Ectodermal cell (in vitro differentiated cells): ENCODE data around the gene CDK5RAP1.
"Not testable (repeated sequence)": the region's sequence is repeated elsewhere in the genome, so short reads cannot be mapped to it uniquely, and the experiment has no call there.

Experiments used
- H3K27ac ChIP-seq: 2 replicates; pipeline ENCODE4 v1.7.0; 2013; ENCODE audit warnings: mild to moderate bottlenecking, low read depth, low read length; ENCODE audit not compliant: insufficient read depth, poor library complexity, severe bottlenecking
- H3K27me3 ChIP-seq: 2 replicates; pipeline ENCODE4 v1.7.0; 2013; ENCODE audit warnings: mild to moderate bottlenecking, low read length; ENCODE audit not compliant: insufficient read depth, control insufficient read depth, poor library complexity, severe bottlenecking
- H3K36me3 ChIP-seq: one replicate; pipeline ENCODE4 v1.7.0; 2013; ENCODE audit warnings: low read length; ENCODE audit not compliant: control insufficient read depth, insufficient read depth
- H3K4me1 ChIP-seq: one replicate; pipeline ENCODE4 v1.7.0; 2013; ENCODE audit warnings: low read length; ENCODE audit not compliant: control insufficient read depth, insufficient read depth
- H3K4me3 ChIP-seq: 2 replicates; pipeline ENCODE4 v1.7.0; 2013; ENCODE audit warnings: low read depth, low read length, control low read depth; ENCODE audit not compliant: insufficient read depth
- H3K9me3 ChIP-seq: 2 replicates; pipeline ENCODE4 v1.7.0; 2013; ENCODE audit warnings: mild to moderate bottlenecking, low read length, moderate library complexity; ENCODE audit not compliant: control insufficient read depth
- WGBS, 2 experiments: methylation state at CpG; one replicate each; pipeline ENCODE4 v1.1.7; 2013; ENCODE audit warnings: missing lambda C conversion rate in 2 of 2; 5-methylcytosine and 5-hydroxymethylcytosine counted together

Gene CDK5RAP1

DNA sequence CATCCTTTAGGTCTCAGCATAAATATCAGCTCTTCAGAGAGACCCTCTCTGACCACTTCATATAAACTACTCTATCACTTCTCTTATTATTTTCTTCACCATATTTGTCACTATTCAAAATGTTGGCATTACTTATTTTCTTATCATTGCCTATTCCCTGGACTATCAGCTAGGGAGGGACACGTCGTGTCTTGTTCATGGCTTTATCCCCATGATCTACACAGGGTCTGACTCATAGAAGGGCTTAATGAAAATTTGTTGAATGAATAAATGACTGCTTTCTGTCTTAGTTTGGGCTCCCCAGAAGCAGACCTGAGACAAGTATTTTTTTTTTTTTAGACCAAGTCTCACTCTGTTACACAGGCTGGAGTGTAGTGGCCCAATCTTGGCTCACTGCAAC is 3.0 kb upstream of the CDK5RAP1 start:
- Histone ChIP-seq H3K27ac (no peak overlapping the region), H3K27me3 (no peaks in the 10 kb centered on the region), H3K4me3 (no peak overlapping the region), H3K36me3 (no peaks in the 10 kb centered on the region), H3K9me3 (no peaks in the 10 kb centered on the region), H3K4me1 (peaks cover 7% of the 10 kb centered on the region)
- 92 to 93% methylated on average over 2 of the region's 2 CpGs for WGBS, 2 experiments

DNA sequence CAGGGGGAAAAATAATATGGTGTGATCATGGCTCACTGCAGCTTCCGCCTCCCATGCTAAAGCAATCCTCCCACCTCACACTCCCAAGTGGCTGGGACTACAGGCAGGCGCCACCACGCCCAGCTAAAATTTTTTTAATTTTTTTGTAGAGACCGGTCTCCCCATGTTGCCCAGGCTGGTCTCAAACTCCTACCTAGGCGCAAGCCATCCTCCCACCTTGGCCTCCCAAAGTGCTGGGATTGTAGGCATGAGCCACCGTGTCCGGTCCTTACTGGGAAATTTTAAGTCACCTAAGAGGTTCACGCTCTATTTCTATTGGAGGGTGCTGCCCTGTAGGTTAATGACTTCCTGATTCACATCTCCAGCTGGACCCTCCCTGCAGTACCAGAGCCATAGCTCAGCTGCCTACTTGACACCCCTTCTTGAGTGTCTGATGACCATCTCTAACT is 626 bp upstream of the CDK5RAP1 start:
- 61 to 63% methylated on average over 8 of the region's 8 CpGs for WGBS, 2 experiments
- no peaks in the 10 kb centered on the region for H3K36me3 ChIP-seq
- H3K9me3 ChIP-seq, result no peaks in the 10 kb centered on the region
- H3K27me3 ChIP-seq, result no peaks in the 10 kb centered on the region
- H3K4me3 ChIP-seq, result peak overlapping the region; percentile 98
- H3K27ac ChIP-seq, result no peak overlapping the region
- H3K4me1 ChIP-seq, result peaks cover 7% of the 10 kb centered on the region

DNA sequence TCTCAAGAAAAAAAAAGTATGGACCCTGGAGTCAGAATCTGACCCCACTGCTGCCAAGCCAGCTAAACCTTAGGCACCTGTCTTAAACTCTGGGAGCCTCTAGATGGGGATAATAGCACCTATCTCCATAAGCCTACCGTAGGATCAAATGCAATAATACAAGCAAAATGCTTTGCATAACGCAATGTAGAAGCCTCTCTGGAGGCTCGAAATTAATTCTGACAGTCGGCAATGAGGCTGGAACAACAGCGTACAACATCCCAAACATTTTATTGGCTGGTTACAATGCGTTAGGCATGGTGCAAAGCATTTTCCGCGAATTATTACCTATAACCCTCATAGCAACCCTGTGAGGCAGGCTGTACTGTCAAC is 521 bp downstream of the CDK5RAP1 start:
- no peak overlapping the region for H3K27ac ChIP-seq
- no peaks in the 10 kb centered on the region for H3K27me3 ChIP-seq
- H3K4me1 ChIP-seq, result peaks cover 7% of the 10 kb centered on the region
- H3K36me3 ChIP-seq, result peaks cover 5% of the 10 kb centered on the region
- peak overlapping the region; percentile 98 for H3K4me3 ChIP-seq
- 1 to 2% methylated on average over 8 of the region's 8 CpGs for WGBS, 2 experiments
- H3K9me3 ChIP-seq, result no peaks in the 10 kb centered on the region

DNA sequence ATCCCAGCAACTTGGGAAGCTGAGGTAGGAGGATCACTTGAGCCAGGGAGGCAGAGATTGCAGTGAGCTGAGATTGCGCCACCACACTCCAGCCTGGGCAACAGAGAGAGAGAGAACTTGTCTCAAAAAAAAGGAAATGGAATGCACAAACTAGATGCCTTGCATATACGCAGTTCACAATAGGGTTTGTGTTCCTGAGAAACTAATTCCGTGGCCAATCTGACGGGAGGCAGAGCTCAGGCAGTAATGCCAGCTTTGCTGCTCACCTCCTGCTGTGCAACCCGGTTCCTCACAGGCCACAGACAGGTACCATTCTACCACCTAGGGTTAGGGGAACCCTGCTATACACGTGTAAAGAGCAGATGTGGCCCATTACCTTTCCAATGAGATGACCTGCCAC is 1.4 kb downstream of the CDK5RAP1 start:
- 71 to 77% methylated on average over 6 of the region's 6 CpGs for WGBS, 2 experiments
- H3K9me3 ChIP-seq, result no peaks in the 10 kb centered on the region
- H3K4me1 ChIP-seq, result peaks cover 7% of the 10 kb centered on the region
- no peak overlapping the region for H3K4me3 ChIP-seq
- H3K36me3 ChIP-seq, result peaks cover 5% of the 10 kb centered on the region
- no peaks in the 10 kb centered on the region for H3K27me3 ChIP-seq
- H3K27ac ChIP-seq, result no peak overlapping the region

DNA sequence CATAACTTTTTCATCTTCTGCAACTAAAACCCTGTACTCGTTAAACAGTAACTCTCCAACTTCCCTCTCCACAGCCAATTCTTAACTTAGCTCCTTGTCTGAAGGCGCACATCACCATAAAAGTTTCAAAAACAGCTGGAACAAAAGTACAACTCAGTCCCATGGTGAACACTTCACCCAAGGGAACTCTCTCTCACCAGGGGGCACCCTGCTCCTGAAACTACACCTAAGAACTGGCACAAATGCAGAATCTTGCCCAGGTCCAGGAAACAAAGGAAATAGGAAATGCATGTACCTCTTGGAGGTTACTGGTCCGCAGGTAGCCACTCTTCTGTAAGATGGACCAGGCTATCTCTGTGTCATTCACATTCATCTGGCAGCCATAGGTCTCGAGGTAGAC is 6.6 kb downstream of the CDK5RAP1 start:
- 93 to 95% methylated on average over 4 of the region's 4 CpGs for WGBS, 2 experiments
- Histone ChIP-seq H3K9me3 (no peaks in the 10 kb centered on the region), H3K4me1 (no peaks in the 10 kb centered on the region), H3K4me3 (no peak overlapping the region), H3K36me3 (peaks cover 40% of the 10 kb centered on the region), H3K27ac (no peak overlapping the region), H3K27me3 (no peaks in the 10 kb centered on the region)

DNA sequence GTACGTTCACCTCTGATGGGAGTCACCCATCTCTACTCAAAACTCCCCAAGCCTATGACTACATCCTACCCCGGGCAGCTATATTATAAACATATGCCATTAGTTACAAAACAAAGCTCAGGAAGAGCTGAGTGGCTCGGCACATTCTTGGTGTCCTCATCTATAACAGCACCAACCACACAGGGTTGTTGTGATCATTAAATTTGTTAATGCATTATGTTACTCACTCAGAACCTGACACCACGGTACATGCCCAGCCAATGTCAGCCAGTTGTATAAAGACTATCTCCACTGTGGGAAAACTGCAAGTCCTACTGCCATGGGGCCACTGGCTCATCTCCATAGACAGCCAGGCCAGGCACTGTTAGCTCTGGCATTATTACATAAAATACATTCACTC is 7.7 kb downstream of the CDK5RAP1 start:
- Histone ChIP-seq H3K4me1 (no peaks in the 10 kb centered on the region), H3K9me3 (no peaks in the 10 kb centered on the region), H3K27ac (no peak overlapping the region), H3K27me3 (no peaks in the 10 kb centered on the region), H3K4me3 (no peak overlapping the region), H3K36me3 (peaks cover 42% of the 10 kb centered on the region)
- WGBS, 2 experiments, result 92 to 97% methylated on average over 4 of the region's 4 CpGs

DNA sequence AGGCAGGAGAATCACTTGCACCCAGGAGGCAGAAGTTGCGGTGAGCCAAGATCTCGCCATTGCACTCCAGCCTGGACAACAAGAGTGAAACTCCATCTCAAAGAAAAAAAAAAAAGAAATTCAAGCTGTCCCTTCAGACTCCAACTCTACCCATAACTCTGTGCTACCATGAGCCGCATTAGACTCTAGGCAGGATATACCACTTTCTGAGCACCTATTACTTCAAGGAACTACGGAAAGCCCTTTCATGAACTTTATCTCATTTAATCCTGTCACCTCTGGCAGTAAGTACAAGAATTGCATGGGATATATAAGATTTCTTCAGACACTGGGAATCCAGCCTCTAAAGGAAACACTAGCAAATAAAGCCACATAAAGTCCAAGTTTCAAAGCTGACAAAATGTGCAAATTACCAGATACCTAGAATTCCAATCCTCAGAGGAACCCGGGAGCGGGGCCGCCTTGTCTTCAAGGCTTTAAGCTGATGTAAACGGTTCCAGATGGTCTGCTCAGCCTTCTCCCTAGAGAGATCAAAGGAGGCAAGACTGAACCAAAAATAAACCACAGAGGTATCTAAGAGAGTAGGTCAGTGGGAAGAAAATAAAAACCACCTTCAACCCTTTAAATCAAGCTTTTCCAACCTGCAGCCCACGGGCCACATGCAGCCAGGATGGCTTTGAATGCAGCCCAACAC is 9.4 kb downstream of the CDK5RAP1 start:
- no peaks in the 10 kb centered on the region for H3K27me3 ChIP-seq
- H3K36me3 ChIP-seq, result peaks cover 48% of the 10 kb centered on the region
- H3K4me3 ChIP-seq, result no peak overlapping the region
- H3K27ac ChIP-seq, result no peak overlapping the region
- no peaks in the 10 kb centered on the region for H3K4me1 ChIP-seq
- no peaks in the 10 kb centered on the region for H3K9me3 ChIP-seq
- WGBS, 2 experiments, result 93 to 94% methylated on average over 8 to 9 of the region's 9 CpGs

DNA sequence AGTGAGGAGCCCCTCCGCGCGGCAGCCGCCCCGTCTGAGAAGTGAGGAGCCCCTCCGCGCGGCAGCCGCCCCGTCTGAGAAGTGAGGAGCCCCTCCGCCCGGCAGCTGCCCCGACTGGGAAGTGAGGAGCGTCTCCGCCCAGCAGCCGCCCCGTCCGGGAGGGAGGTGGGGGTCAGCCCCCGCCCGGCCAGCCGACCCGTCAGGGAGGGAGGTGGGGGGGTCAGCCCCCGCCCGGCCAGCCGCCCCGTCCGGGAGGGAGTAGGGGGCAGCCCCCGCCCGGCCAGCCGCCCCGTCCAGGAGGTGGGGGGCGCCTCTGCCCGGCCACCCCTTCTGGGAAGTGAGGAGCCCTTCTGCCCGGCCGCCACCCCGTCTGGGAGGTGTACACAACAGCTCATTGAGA is 12.0 kb downstream of the CDK5RAP1 start:
- H3K4me3 ChIP-seq, result not testable (repeated sequence)

DNA sequence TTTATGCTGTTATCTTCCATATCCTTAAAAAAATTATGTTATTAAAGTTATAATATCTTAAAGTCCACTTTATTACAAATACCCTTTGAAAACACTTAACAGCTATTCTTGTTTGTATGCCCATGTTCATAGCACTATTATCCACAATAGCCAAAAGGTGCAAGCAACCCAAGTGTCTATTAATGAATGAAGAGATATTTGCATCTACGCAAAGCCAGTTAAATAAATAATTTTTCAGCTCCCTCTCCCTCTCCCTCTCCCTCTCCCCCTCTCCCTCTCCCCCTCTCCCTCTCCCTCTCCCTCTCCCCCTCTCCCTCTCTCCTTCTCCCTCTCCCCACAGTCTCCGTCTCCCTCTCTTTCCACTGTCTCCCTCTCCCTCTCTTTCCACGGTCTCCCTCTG is 13.1 kb downstream of the CDK5RAP1 start:
- H3K9me3 ChIP-seq, result no peaks in the 10 kb centered on the region
- H3K36me3 ChIP-seq, result peaks cover 47% of the 10 kb centered on the region
- no peak overlapping the region for H3K4me3 ChIP-seq
- no peaks in the 10 kb centered on the region for H3K27me3 ChIP-seq
- no peak overlapping the region for H3K27ac ChIP-seq
- 83 to 100% methylated on average over 1 to 2 of the region's 3 CpGs for WGBS, 2 experiments
- H3K4me1 ChIP-seq, result no peaks in the 10 kb centered on the region

More for the DNA sequence above, 12.0 kb downstream of the CDK5RAP1 start:
- not testable (repeated sequence) for H3K9me3 ChIP-seq, H3K27ac ChIP-seq, H3K4me1 ChIP-seq, H3K27me3 ChIP-seq
- 97% methylated on average over 36 of the region's 36 CpGs for WGBS, 2 experiments
- peaks cover 51% of the 10 kb centered on the region for H3K36me3 ChIP-seq

DNA sequence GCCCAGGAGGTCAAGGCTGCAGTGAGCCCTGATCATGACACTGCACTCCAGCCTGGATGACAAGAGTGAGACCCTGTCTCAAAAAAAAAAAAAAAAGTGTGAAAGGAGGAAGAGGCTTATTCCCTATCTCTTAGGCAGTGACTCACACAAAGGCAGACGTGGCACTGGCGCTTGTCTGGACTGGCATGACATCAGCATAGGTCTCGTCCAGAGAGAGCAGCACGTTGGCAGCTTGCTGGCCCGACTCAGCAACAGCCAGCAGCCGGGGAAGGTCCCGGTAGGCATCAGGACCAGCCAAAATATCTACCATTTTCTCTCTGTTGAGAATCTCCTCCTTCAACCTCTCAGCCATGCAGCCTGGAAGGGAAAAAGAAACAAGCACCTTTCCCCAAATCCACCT is 14.1 kb downstream of the CDK5RAP1 start:
- 94 to 95% methylated on average over 7 of the region's 7 CpGs for whole genome bisulfite sequencing, 2 experiments
- Histone ChIP-seq H3K27me3 (no peaks in the 10 kb centered on the region), H3K27ac (no peak overlapping the region), H3K9me3 (no peaks in the 10 kb centered on the region), H3K36me3 (peaks cover 42% of the 10 kb centered on the region), H3K4me1 (no peaks in the 10 kb centered on the region), H3K4me3 (no peak overlapping the region)

DNA sequence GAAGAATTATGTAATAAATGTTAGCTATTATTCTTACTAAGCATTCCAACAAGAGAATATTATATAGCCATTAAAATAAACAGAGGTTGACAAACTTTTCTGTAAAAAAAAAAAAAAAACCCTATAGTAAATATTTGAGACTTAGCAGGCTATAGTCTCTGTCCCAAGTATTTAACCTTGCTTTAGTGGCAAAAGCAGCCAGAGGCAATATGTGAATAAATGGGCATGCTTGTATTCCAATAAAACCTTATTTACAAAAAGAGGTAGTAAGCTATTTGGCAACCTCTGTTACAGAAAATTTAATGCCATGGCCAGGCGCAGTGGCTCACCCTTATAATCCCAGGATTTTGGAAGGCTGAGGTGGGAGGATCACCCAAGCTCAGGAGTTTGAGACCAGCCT is 14.6 kb downstream of the CDK5RAP1 start:
- Histone ChIP-seq H3K4me3 (no peak overlapping the region), H3K27me3 (no peaks in the 10 kb centered on the region), H3K4me1 (no peaks in the 10 kb centered on the region), H3K9me3 (no peaks in the 10 kb centered on the region), H3K36me3 (peaks cover 37% of the 10 kb centered on the region), H3K27ac (no peak overlapping the region)
- 95 to 96% methylated on average over 1 of the region's 1 CpG for WGBS, 2 experiments
